GM21619 (cell line): ENCODE measurements around the gene DCLRE1A.

Experiments used
- ATAC-seq: cut with Tn5 transposase; IDR thresholded peaks from one replicate; pipeline ENCODE4 v1.9.1; 2021; ENCODE audit not compliant: unreplicated experiment

DCLRE1A gene

GRCh38 chr10:113854013-113854760 is at the start of gene DCLRE1A, which contains the start of gene NHLRC2:
TSS of gene DCLRE1A (minus strand) at chr10:113854082. CDS start at chr10:113853182, 900 bp downstream.
TSS of gene NHLRC2 (plus strand) at chr10:113854661. CDS start at chr10:113854873, 212 bp downstream.
- peak; percentile 35 for ATAC-seq

- no peak for ATAC-seq
These were observed 46.2 kb upstream of the DCLRE1A start for GRCh38 chr10:113899952-113900598.

- no peak for ATAC-seq
These were observed 44.1 kb upstream of the DCLRE1A start for GRCh38 chr10:113897693-113898618.

GRCh38 chr10:113895018-113895417 is 41.1 kb upstream of the DCLRE1A start:
- no peak for ATAC-seq

- ATAC-seq = no peak
These were observed 40.7 kb upstream of the DCLRE1A start for GRCh38 chr10:113894581-113894980.

GRCh38 chr10:113893570-113893969 is 39.7 kb upstream of the DCLRE1A start:
- no peak for ATAC-seq

GRCh38 chr10:113891476-113891875 is 37.6 kb upstream of the DCLRE1A start:
- no peak for ATAC-seq

GRCh38 chr10:113890769-113891168 is 36.9 kb upstream of the DCLRE1A start:
- no peak for ATAC-seq

GRCh38 chr10:113889911-113890310 is 36.0 kb upstream of the DCLRE1A start:
- ATAC-seq = no peak

GRCh38 chr10:113882240-113882639 is 28.4 kb upstream of the DCLRE1A start:
- no peak for ATAC-seq

- no peak for ATAC-seq
These were observed 26.4 kb upstream of the DCLRE1A start for GRCh38 chr10:113880236-113880635.

GRCh38 chr10:113879691-113880090 is 25.8 kb upstream of the DCLRE1A start:
- ATAC-seq = peak; percentile 82

- ATAC-seq = no peak
These were observed 22.6 kb upstream of the DCLRE1A start for GRCh38 chr10:113876461-113876860.

GRCh38 chr10:113875212-113875611 is 21.3 kb upstream of the DCLRE1A start:
- ATAC-seq = no peak

GRCh38 chr10:113872139-113873030 is 18.5 kb upstream of the DCLRE1A start:
- no peak for ATAC-seq

GRCh38 chr10:113869789-113870188 is 15.9 kb upstream of the DCLRE1A start:
- no peak for ATAC-seq

- no peak for ATAC-seq
These were observed 14.0 kb upstream of the DCLRE1A start for GRCh38 chr10:113867904-113868303.

GRCh38 chr10:113866551-113867394 is 12.9 kb upstream of the DCLRE1A start:
- no peak for ATAC-seq

GRCh38 chr10:113865901-113866300 is 12.0 kb upstream of the DCLRE1A start:
- ATAC-seq = no peak
